MM.1S (cell line): Measurements from ENCODE around the gene DBN1.

Experiments
- DNase-seq: peaks from one replicate; pipeline ENCODE4 v3.0.0-alpha.2; 2015
- H2AFZ ChIP-seq: fragments of 300-600 bp; sonication (generic); 2 replicates; pipeline ENCODE4 v1.6.0; 2016; ENCODE audit warnings: antibody characterized with exemption, low read length
- H3F3A ChIP-seq: fragments of 300-600 bp; sonication (generic); 2 replicates; pipeline ENCODE4 v1.6.1; 2016; ENCODE audit warnings: mild to moderate bottlenecking, antibody characterized with exemption, low read length, moderate library complexity, mixed read lengths; ENCODE audit not compliant: insufficient read depth
- H3K27ac ChIP-seq: fragments of 300-600 bp; sonication (generic); 2 replicates; pipeline ENCODE4 v1.5.1; 2016; ENCODE audit warnings: mild to moderate bottlenecking, low read length
- H3K27me3 ChIP-seq: fragments of 300-600 bp; sonication (generic); replicated peaks from 2 replicates; pipeline ENCODE4 v1.6.0; 2016; ENCODE audit warnings: low read length; ENCODE audit not compliant: insufficient read depth
- H3K36me3 ChIP-seq: fragments of 300-600 bp; sonication (generic); replicated peaks from 2 replicates; pipeline ENCODE4 v1.6.1; 2016; ENCODE audit warnings: mild to moderate bottlenecking, low read length, mixed read lengths; ENCODE audit not compliant: insufficient read depth
- H3K4me1 ChIP-seq: fragments of 300-600 bp; sonication (generic); 2 replicates; pipeline ENCODE4 v1.6.1; 2016; ENCODE audit warnings: low read length, mixed read lengths
- H3K4me2 ChIP-seq: fragments of 300-600 bp; sonication (generic); 2 replicates; pipeline ENCODE4 v1.6.0; 2016; ENCODE audit warnings: low read depth, low read length
- H3K4me3 ChIP-seq: fragments of 300-600 bp; sonication (generic); 2 replicates; pipeline ENCODE4 v1.5.1; 2016; ENCODE audit warnings: low read length, mixed read lengths
- H3K79me2 ChIP-seq: fragments of 300-600 bp; sonication (generic); 2 replicates; pipeline ENCODE4 v1.6.1; 2016; ENCODE audit warnings: mixed run types, low read length, mixed read lengths
- H3K9ac ChIP-seq: fragments of 300-600 bp; sonication (generic); 2 replicates; pipeline ENCODE4 v1.6.1; 2016; ENCODE audit warnings: low read length, mixed read lengths
- H3K9me2 ChIP-seq: fragments of 300-600 bp; sonication (generic); replicated peaks from 2 replicates; pipeline ENCODE4 v1.6.1; 2016; ENCODE audit warnings: mild to moderate bottlenecking, low read length, mixed read lengths; ENCODE audit not compliant: insufficient read depth
- H3K9me3 ChIP-seq: fragments of 300-600 bp; sonication (generic); replicated peaks from 2 replicates; pipeline ENCODE4 v1.6.1; 2016; ENCODE audit warnings: mild to moderate bottlenecking, low read length, mixed read lengths; ENCODE audit not compliant: insufficient read depth
- H4K20me1 ChIP-seq: fragments of 300-600 bp; sonication (generic); 2 replicates; pipeline ENCODE4 v1.6.1; 2016; ENCODE audit warnings: mild to moderate bottlenecking, low read length, moderate library complexity, mixed read lengths; ENCODE audit not compliant: insufficient read depth
- CTCF ChIP-seq: fragments of 300-600 bp; sonication (generic); IDR thresholded peaks from 2 replicates; pipeline ENCODE4 v1.5.1; 2016; ENCODE audit warnings: antibody characterized with exemption, low read length, mixed read lengths
- EZH2 ChIP-seq: fragments of 300-600 bp; sonication (generic); optimal IDR thresholded peaks from 2 replicates; pipeline ENCODE3; 2017; ENCODE audit warnings: low read depth, mild to moderate bottlenecking, antibody characterized with exemption, low read length, mixed read lengths
- EZH2phosphoT487 ChIP-seq: fragments of 300-600 bp; sonication (generic); IDR thresholded peaks from 2 replicates; pipeline ENCODE4 v1.6.1; 2018; ENCODE audit warnings: antibody characterized with exemption, low read length

The DBN1 gene

GRCh38 chr5:177454397-177455035 is 18.9 kb downstream of the DBN1 start:
- H3K4me1 ChIP-seq = peaks cover 17% of the 10 kb centered on the region
- H3K36me3 ChIP-seq = no peaks in the 10 kb centered on the region
- DNase-seq = peak; percentile 91
- H3K27ac ChIP-seq = peak overlapping the region; percentile 78
- TF ChIP-seq CTCF (peak; percentile 86), EZH2phosphoT487 (no peak)
- H3K9ac ChIP-seq = peak overlapping the region; percentile 87
- no peaks in the 10 kb centered on the region; the same call in 1 of the 2 replicates for H3K79me2 ChIP-seq
- peak overlapping the region; percentile 79 for H2AFZ ChIP-seq
- H3K4me3 ChIP-seq = peak overlapping the region; percentile 76
- H4K20me1 ChIP-seq = no peaks in the 10 kb centered on the region
- peaks cover 15% of the 10 kb centered on the region for H3F3A ChIP-seq
- H3K9me3 ChIP-seq = no peaks in the 10 kb centered on the region
- no peaks in the 10 kb centered on the region for H3K9me2 ChIP-seq
- H3K27me3 ChIP-seq = peaks cover 6% of the 10 kb centered on the region; the same call in 1 of the 2 replicates
- peak overlapping the region; percentile 97 for H3K4me2 ChIP-seq

GRCh38 chr5:177453852-177454396 is 19.5 kb downstream of the DBN1 start:
- Histone ChIP-seq H3K27me3 (0 out of 2 replicates have a peak, but pooled peaks cover under 1% of the 10 kb centered on the region), H3K27ac (no peak overlapping the region), H3K9ac (peak overlapping the region; percentile 43; the same call in 1 of the 2 replicates), H3K4me2 (peak overlapping the region; percentile 97), H3F3A (peaks cover 15% of the 10 kb centered on the region), H2AFZ (no peak overlapping the region), H3K36me3 (no peaks in the 10 kb centered on the region), H3K4me3 (peak overlapping the region; percentile 76), H3K9me2 (no peaks in the 10 kb centered on the region), H3K79me2 (no peaks in the 10 kb centered on the region; the same call in 1 of the 2 replicates), H3K9me3 (no peaks in the 10 kb centered on the region), H4K20me1 (no peaks in the 10 kb centered on the region), H3K4me1 (peaks cover 17% of the 10 kb centered on the region)
- DNase-seq = no peak
- no peak for TF ChIP-seq EZH2phosphoT487

GRCh38 chr5:177452688-177453638 is 20.5 kb downstream of the DBN1 start:
- TF ChIP-seq EZH2phosphoT487 = no peak
- no peak for TF ChIP-seq EZH2
- no peak for TF ChIP-seq CTCF
- Histone ChIP-seq H3K4me2 (no peak overlapping the region), H3K27ac (no peak overlapping the region)

More at GRCh38 chr5:177452688-177453638, 20.5 kb downstream of the DBN1 start:
- no peaks in the 10 kb centered on the region for H3K9me2 ChIP-seq
- H3K9ac ChIP-seq = no peak overlapping the region
- H3K9me3 ChIP-seq = no peaks in the 10 kb centered on the region
- peaks cover 15% of the 10 kb centered on the region for H3F3A ChIP-seq
- H3K4me3 ChIP-seq = no peak overlapping the region
- H3K27me3 ChIP-seq = no peaks in the 10 kb centered on the region
- H3K36me3 ChIP-seq = no peaks in the 10 kb centered on the region
- H3K79me2 ChIP-seq = no peaks in the 10 kb centered on the region; the same call in 1 of the 2 replicates
- no peak overlapping the region for H2AFZ ChIP-seq
- DNase-seq = no peak
- H4K20me1 ChIP-seq = no peaks in the 10 kb centered on the region
- peaks cover 17% of the 10 kb centered on the region for H3K4me1 ChIP-seq
